Measurements from ENCODE around the gene UMPS. TPM values are rescaled to one million over a fixed set of nuclear protein-coding genes. Genes with fewer than 3 reads are reported as not detected.

Gene UMPS
- total and polyA plus RNA-seq, 2 of the 4 experiments (the other 2 are of a cell fraction), result 18.7 to 26.7 TPM

DNA sequence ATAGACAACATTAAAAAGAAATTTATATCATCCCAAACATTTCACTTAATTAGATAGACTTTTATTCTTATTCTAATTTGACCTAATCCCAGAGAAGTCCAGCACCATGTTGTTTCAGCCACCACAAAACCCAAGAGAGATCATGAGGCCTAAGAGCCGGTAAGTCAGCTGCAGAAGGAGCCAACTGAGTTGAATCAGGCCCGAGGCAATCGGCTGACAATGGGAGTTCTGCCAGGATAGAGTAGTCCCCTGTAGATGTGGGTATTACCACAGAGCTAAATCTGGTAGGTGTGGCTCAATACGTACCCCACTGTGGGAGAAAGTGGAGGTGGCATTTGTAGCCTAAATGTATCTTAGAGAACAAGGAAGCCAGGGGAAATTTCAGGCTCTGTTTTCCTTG is 49.7 kb upstream of the UMPS start:
- no peaks in the 10 kb centered on the region for H4K20me1 ChIP-seq (ENCODE audit: insufficient read depth, low read length)
- H3K9me3 ChIP-seq (ENCODE audit: control insufficient read depth, insufficient read depth, low read length), result no peaks in the 10 kb centered on the region
- no peak overlapping the region for H3K9ac ChIP-seq (ENCODE audit: low read depth, low read length)
- H2BK15ac ChIP-seq (ENCODE audit: low read depth, low read length), result no peak overlapping the region
- dilution Hi-C loops (cut with HindIII; ENCODE audit: low sequenced_read_pairs, unreplicated experiment) (no loop called here), intact Hi-C loops (cut with micrococcal nuclease) (no loop called here), in situ Hi-C loops (cut with MboI; ENCODE audit: low sequenced_read_pairs) (no loop called here)
- CTCF ChIA-PET, result interaction anchor here (1.9 kb wide), 1 partner anchor 8 kb away, joined by 5 read pairs; no protein-coding TSS in a partner anchor
- H2BK120ac ChIP-seq (ENCODE audit: low read depth, low read length), result no peak overlapping the region
- H3K27ac ChIP-seq (ENCODE audit: insufficient read depth, low read length), result no peak overlapping the region
- H3K56ac ChIP-seq (ENCODE audit: extremely low read depth, insufficient read depth, low read length), result no peak overlapping the region
- H4K5ac ChIP-seq (ENCODE audit: low read depth, low read length), result no peak overlapping the region
- H3K14ac ChIP-seq (replicated peaks; ENCODE audit: low read depth, low read length), result no peak overlapping the region
- TF ChIP-seq NFE2L2 (IDR thresholded peaks at IDR 0.05; ENCODE audit: low read depth, low read length) (no peak), ELK1 (IDR thresholded peaks at IDR 0.05; ENCODE audit: borderline replicate concordance, low read depth, low read length) (no peak), RCOR1 (IDR thresholded peaks at IDR 0.05; ENCODE audit: insufficient replicate concordance, low read length) (no peak), RAD21 (IDR thresholded peaks at IDR 0.05; ENCODE audit: low read length) (no peak), BHLHE40 (IDR thresholded peaks at IDR 0.05; ENCODE audit: low read depth, low read length) (no peak), MXI1 (IDR thresholded peaks at IDR 0.05; ENCODE audit: borderline replicate concordance, low read depth, low read length) (no peak), FOS (IDR thresholded peaks at IDR 0.05; ENCODE audit: low read depth, low read length) (no peak), SMC3 (IDR thresholded peaks at IDR 0.05; ENCODE audit: low read depth, low read length) (no peak), POLR2A (IDR thresholded peaks at IDR 0.05; ENCODE audit: low read depth, low read length) (no peak), CHD1 (IDR thresholded peaks at IDR 0.05; ENCODE audit: low read depth, low read length) (no peak), CEBPB (IDR thresholded peaks at IDR 0.05; ENCODE audit: low read depth, low read length) (no peak), RFX5 (IDR thresholded peaks at IDR 0.05; ENCODE audit: low read depth, low read length) (no peak)
- TF ChIP-seq, protein P1, sequence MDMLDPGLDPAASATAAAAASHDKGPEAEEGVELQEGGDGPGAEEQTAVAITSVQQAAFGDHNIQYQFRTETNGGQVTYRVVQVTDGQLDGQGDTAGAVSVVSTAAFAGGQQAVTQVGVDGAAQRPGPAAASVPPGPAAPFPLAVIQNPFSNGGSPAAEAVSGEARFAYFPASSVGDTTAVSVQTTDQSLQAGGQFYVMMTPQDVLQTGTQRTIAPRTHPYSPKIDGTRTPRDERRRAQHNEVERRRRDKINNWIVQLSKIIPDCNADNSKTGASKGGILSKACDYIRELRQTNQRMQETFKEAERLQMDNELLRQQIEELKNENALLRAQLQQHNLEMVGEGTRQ (IDR thresholded peaks at IDR 0.05; ENCODE audit: low read depth, low read length), result no peak
- TF ChIP-seq, protein P2, sequence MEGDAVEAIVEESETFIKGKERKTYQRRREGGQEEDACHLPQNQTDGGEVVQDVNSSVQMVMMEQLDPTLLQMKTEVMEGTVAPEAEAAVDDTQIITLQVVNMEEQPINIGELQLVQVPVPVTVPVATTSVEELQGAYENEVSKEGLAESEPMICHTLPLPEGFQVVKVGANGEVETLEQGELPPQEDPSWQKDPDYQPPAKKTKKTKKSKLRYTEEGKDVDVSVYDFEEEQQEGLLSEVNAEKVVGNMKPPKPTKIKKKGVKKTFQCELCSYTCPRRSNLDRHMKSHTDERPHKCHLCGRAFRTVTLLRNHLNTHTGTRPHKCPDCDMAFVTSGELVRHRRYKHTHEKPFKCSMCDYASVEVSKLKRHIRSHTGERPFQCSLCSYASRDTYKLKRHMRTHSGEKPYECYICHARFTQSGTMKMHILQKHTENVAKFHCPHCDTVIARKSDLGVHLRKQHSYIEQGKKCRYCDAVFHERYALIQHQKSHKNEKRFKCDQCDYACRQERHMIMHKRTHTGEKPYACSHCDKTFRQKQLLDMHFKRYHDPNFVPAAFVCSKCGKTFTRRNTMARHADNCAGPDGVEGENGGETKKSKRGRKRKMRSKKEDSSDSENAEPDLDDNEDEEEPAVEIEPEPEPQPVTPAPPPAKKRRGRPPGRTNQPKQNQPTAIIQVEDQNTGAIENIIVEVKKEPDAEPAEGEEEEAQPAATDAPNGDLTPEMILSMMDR (conservative IDR thresholded peaks at IDR 0.05; ENCODE audit: low read depth, low read length), result no peak
- no peak overlapping the region for H3K4me3 ChIP-seq (ENCODE audit: insufficient read depth, low read depth, low read length)
- no peak for DNase-seq
- no peak for ATAC-seq (ENCODE audit: low read depth)
- peaks cover 20% of the 10 kb centered on the region for H3K27me3 ChIP-seq (ENCODE audit: control insufficient read depth, insufficient read depth, low read length)
- H3K4me2 ChIP-seq (ENCODE audit: low read depth, low read length), result no peak overlapping the region
- H2BK20ac ChIP-seq (ENCODE audit: low read depth, low read length), result no peak overlapping the region
- no TSS peak for BruUV-seq (replicated peaks)
- H2AK9ac ChIP-seq (replicated peaks; ENCODE audit: low read depth, low read length, poor library complexity), result no peak overlapping the region
- H3K18ac ChIP-seq (ENCODE audit: low read depth, low read length), result no peak overlapping the region
- H3K4me1 ChIP-seq (ENCODE audit: control insufficient read depth, insufficient read depth, low read length), result peaks cover 2% of the 10 kb centered on the region; the same call in 1 of the 2 replicates
- no peaks in the 10 kb centered on the region for H3K36me3 ChIP-seq (ENCODE audit: control insufficient read depth, insufficient read depth, low read length)
- no peak overlapping the region for H4K91ac ChIP-seq (ENCODE audit: insufficient read depth, low read depth, low read length)
- no peaks in the 10 kb centered on the region; the same call in 1 of the 2 replicates for H3K9me1 ChIP-seq (ENCODE audit: insufficient read depth, low read length)
- H3K79me1 ChIP-seq (ENCODE audit: low read depth in 1 of 2, low read length in 2 of 2), result no peaks in the 10 kb centered on the region
- no peak overlapping the region for H4K8ac ChIP-seq (ENCODE audit: low read depth in 2 of 2, low read length in 2 of 2)
- no peak overlapping the region for H3K23ac ChIP-seq (ENCODE audit: low read depth, low read length)
- 83% methylated on average over 2 of the region's 4 CpGs; no CpG with 5 or more reads in 1 of the 2 experiments for WGBS, 2 experiments (ENCODE audit: extremely low coverage in 2 of 2, insufficient read length in 1 of 2)
- no peak overlapping the region for H2AK5ac ChIP-seq (ENCODE audit: low read depth, low read length)
- H3K4ac ChIP-seq (ENCODE audit: low read depth, low read length), result no peak overlapping the region
- H2BK5ac ChIP-seq (ENCODE audit: low read depth, low read length, poor library complexity, severe bottlenecking), result no peak overlapping the region
- H2AFZ ChIP-seq (replicated peaks; ENCODE audit: low read length, poor library complexity), result no peak overlapping the region
- POLR2A ChIA-PET (ENCODE audit: unreplicated experiment), result no interaction called here
